Measurements from ENCODE around the gene AHCYL2.

DNA sequence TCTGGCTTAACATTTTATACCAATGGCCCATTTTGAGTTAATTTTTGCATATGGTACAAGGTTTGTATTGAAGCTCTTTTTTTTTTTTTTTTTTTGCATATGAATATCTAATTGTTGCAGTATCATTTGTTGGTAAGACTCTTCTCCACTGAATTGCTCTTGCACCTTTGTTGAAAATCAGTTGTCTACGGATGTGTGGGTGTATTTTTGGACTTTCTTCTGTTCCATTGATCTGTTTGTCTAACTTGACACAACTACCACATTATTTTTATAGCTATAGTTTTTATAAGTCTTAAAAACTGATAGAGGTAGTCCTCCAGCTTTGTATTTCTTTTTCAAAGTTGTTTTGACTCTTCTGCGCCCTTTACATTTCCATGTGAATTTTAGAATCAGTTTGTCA, 53.9 kb downstream of the AHCYL2 start:
- TF ChIP-seq, protein P1, sequence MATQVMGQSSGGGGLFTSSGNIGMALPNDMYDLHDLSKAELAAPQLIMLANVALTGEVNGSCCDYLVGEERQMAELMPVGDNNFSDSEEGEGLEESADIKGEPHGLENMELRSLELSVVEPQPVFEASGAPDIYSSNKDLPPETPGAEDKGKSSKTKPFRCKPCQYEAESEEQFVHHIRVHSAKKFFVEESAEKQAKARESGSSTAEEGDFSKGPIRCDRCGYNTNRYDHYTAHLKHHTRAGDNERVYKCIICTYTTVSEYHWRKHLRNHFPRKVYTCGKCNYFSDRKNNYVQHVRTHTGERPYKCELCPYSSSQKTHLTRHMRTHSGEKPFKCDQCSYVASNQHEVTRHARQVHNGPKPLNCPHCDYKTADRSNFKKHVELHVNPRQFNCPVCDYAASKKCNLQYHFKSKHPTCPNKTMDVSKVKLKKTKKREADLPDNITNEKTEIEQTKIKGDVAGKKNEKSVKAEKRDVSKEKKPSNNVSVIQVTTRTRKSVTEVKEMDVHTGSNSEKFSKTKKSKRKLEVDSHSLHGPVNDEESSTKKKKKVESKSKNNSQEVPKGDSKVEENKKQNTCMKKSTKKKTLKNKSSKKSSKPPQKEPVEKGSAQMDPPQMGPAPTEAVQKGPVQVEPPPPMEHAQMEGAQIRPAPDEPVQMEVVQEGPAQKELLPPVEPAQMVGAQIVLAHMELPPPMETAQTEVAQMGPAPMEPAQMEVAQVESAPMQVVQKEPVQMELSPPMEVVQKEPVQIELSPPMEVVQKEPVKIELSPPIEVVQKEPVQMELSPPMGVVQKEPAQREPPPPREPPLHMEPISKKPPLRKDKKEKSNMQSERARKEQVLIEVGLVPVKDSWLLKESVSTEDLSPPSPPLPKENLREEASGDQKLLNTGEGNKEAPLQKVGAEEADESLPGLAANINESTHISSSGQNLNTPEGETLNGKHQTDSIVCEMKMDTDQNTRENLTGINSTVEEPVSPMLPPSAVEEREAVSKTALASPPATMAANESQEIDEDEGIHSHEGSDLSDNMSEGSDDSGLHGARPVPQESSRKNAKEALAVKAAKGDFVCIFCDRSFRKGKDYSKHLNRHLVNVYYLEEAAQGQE (IDR thresholded peaks at IDR 0.05; ENCODE audit: insufficient replicate concordance, low read depth) = no peak
- TF ChIP-seq, protein P2, sequence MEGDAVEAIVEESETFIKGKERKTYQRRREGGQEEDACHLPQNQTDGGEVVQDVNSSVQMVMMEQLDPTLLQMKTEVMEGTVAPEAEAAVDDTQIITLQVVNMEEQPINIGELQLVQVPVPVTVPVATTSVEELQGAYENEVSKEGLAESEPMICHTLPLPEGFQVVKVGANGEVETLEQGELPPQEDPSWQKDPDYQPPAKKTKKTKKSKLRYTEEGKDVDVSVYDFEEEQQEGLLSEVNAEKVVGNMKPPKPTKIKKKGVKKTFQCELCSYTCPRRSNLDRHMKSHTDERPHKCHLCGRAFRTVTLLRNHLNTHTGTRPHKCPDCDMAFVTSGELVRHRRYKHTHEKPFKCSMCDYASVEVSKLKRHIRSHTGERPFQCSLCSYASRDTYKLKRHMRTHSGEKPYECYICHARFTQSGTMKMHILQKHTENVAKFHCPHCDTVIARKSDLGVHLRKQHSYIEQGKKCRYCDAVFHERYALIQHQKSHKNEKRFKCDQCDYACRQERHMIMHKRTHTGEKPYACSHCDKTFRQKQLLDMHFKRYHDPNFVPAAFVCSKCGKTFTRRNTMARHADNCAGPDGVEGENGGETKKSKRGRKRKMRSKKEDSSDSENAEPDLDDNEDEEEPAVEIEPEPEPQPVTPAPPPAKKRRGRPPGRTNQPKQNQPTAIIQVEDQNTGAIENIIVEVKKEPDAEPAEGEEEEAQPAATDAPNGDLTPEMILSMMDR (IDR thresholded peaks at IDR 0.05; ENCODE audit: insufficient read depth, low read length) = no peak
- TF ChIP-seq POLR2AphosphoS5 (IDR thresholded peaks at IDR 0.05; ENCODE audit: low read depth) = no peak
- no peak for TF ChIP-seq GABPA (IDR thresholded peaks at IDR 0.05; ENCODE audit: low read depth)
